Dendritic cell treated with granulocyte-macrophage colony-stimulating factor and Interleukin-4, amounts not matched to agents 40 ng/mL and 50 ng/mL, for 4 days (primary cell): ENCODE results near the gene CCL25.

Experiments used
- H3K27ac Mint-ChIP-seq: one replicate; pipeline ENCODE4 v1.8.0; 2022; ENCODE audit warnings: mild to moderate bottlenecking, mixed read lengths
- H3K27me3 Mint-ChIP-seq: one replicate; pipeline ENCODE4 v1.8.0; 2022; ENCODE audit warnings: mild to moderate bottlenecking, mixed read lengths
- H3K36me3 Mint-ChIP-seq: one replicate; pipeline ENCODE4 v1.8.0; 2022; ENCODE audit warnings: low read depth, mixed read lengths
- H3K4me1 Mint-ChIP-seq: one replicate; pipeline ENCODE4 v1.8.0; 2022; ENCODE audit warnings: low read depth, mixed read lengths
- H3K4me3 Mint-ChIP-seq: one replicate; pipeline ENCODE4 v1.8.0; 2022; ENCODE audit warnings: mild to moderate bottlenecking, moderate library complexity, mixed read lengths
- H3K9me3 Mint-ChIP-seq: one replicate; pipeline ENCODE4 v1.8.0; 2022; ENCODE audit warnings: mixed read lengths
- intact Hi-C: fragments of 100-400 bp; cut with micrococcal nuclease; formaldehyde crosslinking; loops from one replicate; pipeline ENCODE4 v1.15.0; 2022

Gene CCL25

GRCh38 chr19:8057545-8058270, 5.1 kb downstream of the CCL25 start:
- no peak overlapping the region for H3K4me3 Mint-ChIP-seq
- no peak overlapping the region for H3K27ac Mint-ChIP-seq
- H3K36me3 Mint-ChIP-seq, result no peaks in the 10 kb centered on the region
- peaks cover 5% of the 10 kb centered on the region for H3K4me1 Mint-ChIP-seq
- H3K9me3 Mint-ChIP-seq, result no peaks in the 10 kb centered on the region
- intact Hi-C loops, result no loop called here
- H3K27me3 Mint-ChIP-seq, result no peaks in the 10 kb centered on the region

GRCh38 chr19:8064911-8065874, 12.6 kb downstream of the CCL25 start:
- Mint-ChIP-seq H3K36me3 (no peaks in the 10 kb centered on the region), H3K4me3 (no peak overlapping the region), H3K9me3 (peaks cover 15% of the 10 kb centered on the region), H3K27ac (no peak overlapping the region), H3K27me3 (peaks cover 6% of the 10 kb centered on the region), H3K4me1 (peaks cover 15% of the 10 kb centered on the region)
- intact Hi-C loops, result loop anchor here (10.0 kb wide), 1 partner anchor 50 kb away; no protein-coding TSS in a partner anchor

GRCh38 chr19:8065875-8066261, 13.3 kb downstream of the CCL25 start:
- Mint-ChIP-seq H3K4me3 (no peak overlapping the region), H3K27me3 (peaks cover 6% of the 10 kb centered on the region), H3K9me3 (peaks cover 20% of the 10 kb centered on the region), H3K4me1 (peaks cover 15% of the 10 kb centered on the region), H3K36me3 (no peaks in the 10 kb centered on the region), H3K27ac (no peak overlapping the region)
- intact Hi-C loops, result loop anchor here (10.0 kb wide), 1 partner anchor 51 kb away; no protein-coding TSS in a partner anchor

GRCh38 chr19:8069096-8069973, 16.8 kb downstream of the CCL25 start:
- intact Hi-C loops, result loop anchor here (10.0 kb wide), 1 partner anchor 55 kb away; no protein-coding TSS in a partner anchor
- no peak overlapping the region for H3K4me3 Mint-ChIP-seq
- peaks cover 28% of the 10 kb centered on the region for H3K9me3 Mint-ChIP-seq
- no peak overlapping the region for H3K27ac Mint-ChIP-seq
- H3K36me3 Mint-ChIP-seq, result no peaks in the 10 kb centered on the region
- peaks cover 15% of the 10 kb centered on the region for H3K4me1 Mint-ChIP-seq
- H3K27me3 Mint-ChIP-seq, result peaks cover 4% of the 10 kb centered on the region

- intact Hi-C loops, result no loop called here
- Mint-ChIP-seq H3K27ac (no peak overlapping the region), H3K27me3 (no peaks in the 10 kb centered on the region), H3K4me1 (no peaks in the 10 kb centered on the region), H3K4me3 (no peak overlapping the region), H3K36me3 (no peaks in the 10 kb centered on the region), H3K9me3 (peaks cover 32% of the 10 kb centered on the region)
Measured at GRCh38 chr19:8071912-8072311, 19.4 kb downstream of the CCL25 start.

- intact Hi-C loops, result no loop called here
- no peaks in the 10 kb centered on the region for H3K36me3 Mint-ChIP-seq
- H3K4me1 Mint-ChIP-seq, result no peaks in the 10 kb centered on the region
- H3K27me3 Mint-ChIP-seq, result peaks cover 2% of the 10 kb centered on the region
- H3K9me3 Mint-ChIP-seq, result peaks cover 23% of the 10 kb centered on the region
- H3K27ac Mint-ChIP-seq, result no peak overlapping the region
- no peak overlapping the region for H3K4me3 Mint-ChIP-seq
Measured at GRCh38 chr19:8074501-8074900, 21.9 kb downstream of the CCL25 start.

- Mint-ChIP-seq H3K27ac (no peak overlapping the region), H3K9me3 (peaks cover 14% of the 10 kb centered on the region), H3K4me1 (no peaks in the 10 kb centered on the region), H3K4me3 (no peak overlapping the region), H3K27me3 (peaks cover 2% of the 10 kb centered on the region), H3K36me3 (no peaks in the 10 kb centered on the region)
- intact Hi-C loops, result no loop called here
Measured at GRCh38 chr19:8075158-8076074, 22.9 kb downstream of the CCL25 start.

- intact Hi-C loops, result no loop called here
- H3K36me3 Mint-ChIP-seq, result no peaks in the 10 kb centered on the region
- H3K27ac Mint-ChIP-seq, result no peak overlapping the region
- H3K27me3 Mint-ChIP-seq, result peaks cover 2% of the 10 kb centered on the region
- H3K9me3 Mint-ChIP-seq, result no peaks in the 10 kb centered on the region
- H3K4me1 Mint-ChIP-seq, result peaks cover 6% of the 10 kb centered on the region
- no peak overlapping the region for H3K4me3 Mint-ChIP-seq
Measured at GRCh38 chr19:8079988-8080387, 27.4 kb downstream of the CCL25 start.

GRCh38 chr19:8080832-8081231, 28.3 kb downstream of the CCL25 start:
- H3K36me3 Mint-ChIP-seq, result no peaks in the 10 kb centered on the region
- H3K4me1 Mint-ChIP-seq, result peaks cover 6% of the 10 kb centered on the region
- no peak overlapping the region for H3K4me3 Mint-ChIP-seq
- intact Hi-C loops, result no loop called here
- H3K9me3 Mint-ChIP-seq, result no peaks in the 10 kb centered on the region
- no peak overlapping the region for H3K27ac Mint-ChIP-seq
- peaks cover 2% of the 10 kb centered on the region for H3K27me3 Mint-ChIP-seq

- intact Hi-C loops, result no loop called here
- Mint-ChIP-seq H3K4me1 (peaks cover 6% of the 10 kb centered on the region), H3K9me3 (no peaks in the 10 kb centered on the region)
Measured at GRCh38 chr19:8081569-8082550, 29.3 kb downstream of the CCL25 start.

GRCh38 chr19:8083141-8083540, 30.6 kb downstream of the CCL25 start:
- peaks cover 2% of the 10 kb centered on the region for H3K27me3 Mint-ChIP-seq
- H3K4me1 Mint-ChIP-seq, result peaks cover 6% of the 10 kb centered on the region
- no peak overlapping the region for H3K27ac Mint-ChIP-seq
- no peaks in the 10 kb centered on the region for H3K36me3 Mint-ChIP-seq
- no peaks in the 10 kb centered on the region for H3K9me3 Mint-ChIP-seq
- H3K4me3 Mint-ChIP-seq, result no peak overlapping the region
- intact Hi-C loops, result no loop called here

More at GRCh38 chr19:8081569-8082550, 29.3 kb downstream of the CCL25 start:
- no peak overlapping the region for H3K27ac Mint-ChIP-seq
- H3K4me3 Mint-ChIP-seq, result no peak overlapping the region
- H3K27me3 Mint-ChIP-seq, result peaks cover 2% of the 10 kb centered on the region
- no peaks in the 10 kb centered on the region for H3K36me3 Mint-ChIP-seq

- Mint-ChIP-seq H3K9me3 (no peaks in the 10 kb centered on the region), H3K4me1 (peaks cover 6% of the 10 kb centered on the region), H3K27me3 (peaks cover 2% of the 10 kb centered on the region), H3K4me3 (no peak overlapping the region), H3K36me3 (no peaks in the 10 kb centered on the region), H3K27ac (no peak overlapping the region)
- intact Hi-C loops, result no loop called here
Measured at GRCh38 chr19:8084152-8084551, 31.6 kb downstream of the CCL25 start.
